CD4-positive, alpha-beta T cell treated with Interferon gamma for 1 hour (primary cell): ENCODE data around the gene TSSK6.

ENCODE experiments used
- DNase-seq: peaks from one replicate; pipeline ENCODE4 v3.0.0-alpha.2; 2020

Gene TSSK6

DNA sequence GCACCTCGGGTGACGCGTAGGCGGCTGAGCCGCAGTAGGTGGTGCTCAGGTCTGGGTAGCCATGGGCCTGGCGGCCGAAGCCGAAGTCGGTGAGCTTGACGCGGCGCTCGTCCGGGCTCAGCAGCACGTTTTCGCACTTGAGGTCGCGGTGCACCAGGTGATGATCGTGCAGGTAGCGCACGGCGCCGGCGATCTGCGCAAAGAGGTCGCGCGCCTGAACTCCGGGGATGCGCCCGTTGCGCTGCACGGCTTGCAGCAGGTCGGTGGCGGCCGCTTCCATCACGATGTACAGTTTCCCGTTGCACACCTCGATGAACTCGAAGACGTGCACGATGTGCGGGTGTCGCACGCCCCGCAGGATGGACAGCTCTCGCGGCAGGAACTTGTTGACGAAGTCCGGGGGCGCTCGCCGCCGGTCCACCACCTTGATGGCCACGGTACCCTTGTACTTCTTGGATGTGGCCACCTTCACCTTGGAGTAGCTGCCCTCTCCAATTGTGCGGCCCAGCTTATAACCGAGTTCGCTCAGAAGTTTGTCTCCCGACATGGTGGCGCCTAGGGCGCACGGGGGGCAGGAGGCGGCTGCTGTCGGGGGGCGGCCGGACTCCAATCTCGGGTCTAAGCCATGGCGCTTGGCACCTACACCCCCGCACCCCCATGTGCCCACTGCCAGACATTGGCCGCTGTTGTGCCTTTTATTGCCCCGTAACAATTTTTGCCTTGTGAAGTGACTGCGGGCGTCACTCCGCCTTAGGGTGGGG lies at the start of gene TSSK6:
TSSK6 (minus strand) TSS at position 668 of the 761 bp plus-strand sequence; CDS start at position 547, 121 bp downstream.
- DNase-seq, result no peak

DNA sequence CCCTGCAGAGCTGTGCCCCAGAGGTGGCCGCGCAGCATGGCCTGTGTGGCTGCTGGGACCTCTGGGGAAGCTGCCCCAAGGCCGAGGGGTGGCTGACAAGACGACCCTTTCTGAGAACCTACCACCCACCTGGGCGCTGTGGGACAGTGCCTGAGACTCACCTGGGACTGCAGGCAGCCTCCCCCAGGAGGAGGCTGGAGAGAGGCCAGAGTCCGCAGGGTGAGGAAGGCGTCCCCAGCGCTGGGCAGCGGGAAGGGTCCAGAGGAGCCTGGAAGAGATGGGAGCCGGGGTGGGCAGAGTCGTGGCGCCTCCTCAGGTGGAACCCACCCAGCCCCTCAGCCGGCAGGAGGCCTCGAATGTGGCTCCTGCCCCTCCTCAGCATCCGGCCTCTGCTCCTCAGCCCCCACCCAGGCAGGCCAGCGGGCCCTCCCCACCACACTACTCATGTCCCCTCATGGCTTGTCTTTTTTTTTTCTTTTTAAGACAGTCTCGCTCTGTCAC lies 48.0 kb upstream of the TSSK6 start:
- no peak for DNase-seq

DNA sequence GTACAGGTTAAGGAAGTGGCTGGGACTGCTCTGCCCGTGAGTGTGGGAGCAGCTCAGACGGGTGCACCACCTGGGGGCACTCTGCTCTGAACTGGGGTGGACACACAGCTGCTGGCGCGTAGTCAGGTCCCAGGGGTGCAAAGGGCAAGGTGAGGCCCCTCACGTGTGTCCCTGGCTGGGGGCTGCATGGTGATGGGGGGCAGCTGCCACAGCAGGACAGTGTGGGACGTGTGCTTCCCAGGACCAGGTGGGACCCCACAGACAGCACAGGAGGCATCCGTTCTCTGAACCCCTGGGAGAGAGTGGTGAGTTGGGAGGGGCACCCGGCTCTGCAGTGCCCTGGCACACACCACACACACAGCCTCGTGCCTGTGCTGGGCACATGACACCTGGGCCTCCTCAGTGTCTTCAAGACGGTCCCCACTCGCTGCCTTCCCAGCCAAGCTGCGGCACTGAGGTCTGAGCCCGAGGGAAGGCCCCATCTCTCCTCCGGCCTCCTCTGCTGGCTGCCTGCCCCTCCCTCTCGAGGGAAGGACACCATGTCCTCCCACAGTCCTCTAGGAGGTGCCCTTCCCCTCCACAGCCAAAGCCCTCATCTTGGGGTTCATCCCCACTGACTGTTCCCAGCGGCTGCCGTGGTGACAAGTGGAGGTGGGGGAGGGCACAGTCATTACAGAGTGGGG lies 47.5 kb upstream of the TSSK6 start:
- peak; percentile 38 for DNase-seq

DNA sequence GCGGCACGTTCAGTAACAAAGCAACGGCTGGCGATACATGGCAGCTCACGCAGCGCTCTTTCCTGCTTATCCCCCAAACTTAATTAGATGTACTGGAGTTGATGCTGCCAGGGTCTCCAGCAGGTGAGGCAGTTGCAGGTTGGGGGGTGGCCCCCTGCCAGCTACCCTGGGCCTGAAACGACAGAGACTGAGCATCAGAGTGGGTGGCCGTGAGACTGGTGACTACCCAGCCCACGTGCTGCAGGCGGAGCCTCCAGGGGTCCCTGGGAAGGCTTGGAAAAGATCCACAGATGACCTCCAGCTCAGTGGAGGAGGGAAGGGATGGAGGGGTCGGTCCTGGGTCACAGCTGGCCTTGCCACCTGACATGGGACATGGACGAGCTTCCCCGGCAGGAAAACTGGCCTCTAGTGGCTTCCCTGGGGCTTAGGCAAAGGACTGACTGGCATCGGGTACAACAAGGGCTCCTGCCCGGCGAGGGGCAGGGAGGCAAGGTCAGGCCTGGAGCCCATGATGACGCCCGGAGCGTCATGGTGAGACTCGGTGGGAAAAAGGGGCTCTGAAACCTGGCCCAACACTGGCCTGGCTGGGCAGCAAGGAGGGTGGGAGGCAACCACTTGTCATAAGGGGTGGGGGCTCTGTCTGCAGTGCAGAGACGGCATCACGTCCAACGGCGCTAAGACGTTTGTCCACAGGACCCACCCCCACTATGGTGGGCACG lies 46.8 kb upstream of the TSSK6 start:
- no peak for DNase-seq

DNA sequence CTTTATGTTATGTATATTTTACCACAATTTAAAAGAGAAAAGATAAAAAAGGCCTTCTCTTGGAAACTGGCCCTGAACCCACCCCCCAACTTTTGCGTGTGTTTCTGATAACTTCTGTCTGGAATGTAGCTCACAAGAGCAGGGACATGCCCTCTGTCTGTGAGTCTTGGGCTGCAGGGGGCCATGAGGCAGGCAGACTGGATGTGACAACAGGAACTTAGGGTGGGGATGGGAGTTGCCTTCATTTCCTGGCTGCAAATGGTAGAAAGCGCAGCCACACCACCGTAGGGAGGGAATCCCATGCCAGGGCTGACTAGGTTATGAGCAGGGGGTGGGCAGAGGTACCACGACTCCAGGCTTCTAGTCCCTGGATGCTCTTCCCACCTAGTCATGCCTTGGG lies 44.6 kb upstream of the TSSK6 start:
- DNase-seq, result no peak

DNA sequence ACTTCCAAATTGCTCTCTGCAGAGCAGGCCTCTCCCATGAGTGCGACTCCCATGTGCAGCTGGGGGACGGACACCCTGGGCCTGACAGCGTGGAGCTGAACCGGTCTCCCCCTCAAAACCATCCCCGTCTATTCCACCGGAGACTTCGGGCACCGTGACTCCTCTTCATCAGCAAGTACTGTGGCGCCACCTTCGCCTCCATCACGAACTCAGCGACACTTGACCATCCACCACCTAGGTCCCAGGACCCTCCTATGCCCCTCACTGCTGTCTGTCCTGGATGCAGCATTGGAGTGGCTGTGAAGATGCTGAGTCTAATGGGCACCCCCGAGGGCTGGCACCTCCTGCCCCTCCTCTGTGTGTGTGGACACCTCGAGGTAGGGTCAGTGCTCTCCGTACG lies 43.3 kb upstream of the TSSK6 start:
- no peak for DNase-seq

DNA sequence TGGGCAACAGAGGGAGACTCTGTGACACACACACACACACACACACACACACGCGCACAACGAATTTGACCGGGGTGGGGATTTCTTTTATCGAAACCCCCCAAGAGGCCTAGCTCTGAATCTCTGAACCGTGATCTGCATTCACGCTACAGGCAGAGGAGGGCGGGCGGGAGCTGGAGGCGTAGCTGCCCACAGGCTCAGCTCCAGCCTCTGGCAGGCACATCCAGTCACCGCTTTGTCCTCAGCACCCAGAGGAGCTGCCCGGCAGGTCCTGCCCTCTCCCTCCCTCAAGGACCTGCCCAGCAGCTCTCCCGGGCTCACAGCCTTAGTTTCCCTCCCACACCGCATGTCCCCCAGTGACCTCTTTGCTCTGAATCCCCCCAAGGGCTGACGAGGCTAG lies 42.7 kb upstream of the TSSK6 start:
- no peak for DNase-seq

DNA sequence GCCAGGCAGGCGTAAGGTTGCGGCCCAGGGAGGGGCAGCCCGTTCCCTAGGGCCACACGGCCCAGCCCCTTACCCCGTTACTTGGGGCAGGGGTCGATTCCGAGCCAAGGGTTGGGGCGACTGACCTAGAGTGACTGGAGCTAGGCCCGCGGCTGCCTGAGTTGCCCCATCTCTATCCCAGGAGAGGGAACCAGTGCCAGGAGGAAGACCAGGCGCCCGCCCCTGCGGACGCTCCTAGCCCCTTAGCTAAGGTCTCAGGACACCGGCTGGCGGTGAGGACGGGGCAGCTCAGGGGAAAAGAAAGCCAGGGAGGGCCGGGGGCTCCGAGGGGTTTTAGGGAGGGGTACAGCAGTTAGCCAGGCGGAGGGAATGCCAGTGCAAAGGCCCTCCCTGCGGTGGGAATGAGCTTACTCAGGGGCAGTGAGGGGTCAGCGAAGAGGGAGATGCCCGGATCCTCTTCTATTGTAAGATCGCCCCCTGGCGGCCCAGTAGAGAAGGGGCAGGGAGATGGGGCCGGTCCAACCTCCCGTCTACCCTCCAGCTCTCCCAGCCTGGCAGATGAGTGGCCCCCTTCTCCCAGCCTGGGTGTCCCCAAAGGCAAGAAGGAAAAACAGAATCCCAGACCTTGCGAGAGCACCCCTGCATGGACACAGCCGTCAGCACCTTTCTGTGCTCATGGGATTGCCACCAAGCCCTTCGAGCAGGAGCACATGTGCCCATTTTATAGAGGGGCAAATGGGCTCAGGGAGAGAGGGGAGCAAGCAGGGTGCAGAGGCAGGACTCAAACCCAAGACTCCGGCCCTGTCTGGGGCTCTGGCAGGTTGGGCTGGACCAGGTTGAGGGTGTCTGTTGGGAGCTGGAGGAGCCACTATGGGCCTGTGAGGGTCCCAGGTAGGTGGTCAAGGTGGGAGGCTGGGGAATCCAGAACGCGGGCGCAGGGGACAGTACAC lies 39.0 kb upstream of the TSSK6 start:
- peak; percentile 41 for DNase-seq

DNA sequence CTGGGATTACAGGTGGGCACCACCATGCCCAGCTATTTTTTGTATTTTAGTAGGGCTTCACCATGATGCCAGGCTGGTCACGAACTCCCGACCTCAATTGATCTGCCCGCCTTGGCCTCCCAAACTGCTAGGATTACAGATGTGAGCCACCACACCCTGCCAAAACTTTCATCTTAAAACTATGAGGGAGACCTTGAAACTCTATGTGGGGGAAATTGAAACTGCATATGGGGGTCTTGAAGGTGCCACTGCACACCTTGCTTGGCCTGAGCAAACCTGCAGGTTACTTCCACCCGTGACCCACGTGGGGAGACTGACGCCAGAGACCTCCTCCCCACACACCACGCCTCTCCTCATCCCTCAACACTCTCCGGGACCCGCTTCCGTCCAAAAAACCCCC lies 38.3 kb upstream of the TSSK6 start:
- DNase-seq, result no peak

DNA sequence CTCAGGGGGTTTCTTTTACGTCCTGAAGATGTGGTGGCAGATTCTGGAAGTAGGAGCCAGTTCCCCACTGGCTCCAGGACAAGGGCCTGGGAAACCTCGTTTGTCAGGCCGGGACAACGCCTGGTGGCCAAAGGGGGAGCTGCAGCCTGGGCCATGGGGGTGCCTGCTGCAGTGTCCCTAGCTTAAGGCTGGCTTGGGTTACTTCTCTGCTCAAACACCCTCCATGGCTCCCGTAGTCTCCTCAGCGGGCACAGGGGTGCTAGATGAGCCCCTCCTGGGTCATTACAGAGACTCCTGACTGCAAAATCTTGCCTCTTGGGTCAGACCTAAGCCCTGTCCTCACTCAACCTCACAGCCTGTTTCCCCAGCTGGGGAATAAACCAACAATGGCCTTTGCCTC lies 37.5 kb upstream of the TSSK6 start:
- DNase-seq, result no peak

DNA sequence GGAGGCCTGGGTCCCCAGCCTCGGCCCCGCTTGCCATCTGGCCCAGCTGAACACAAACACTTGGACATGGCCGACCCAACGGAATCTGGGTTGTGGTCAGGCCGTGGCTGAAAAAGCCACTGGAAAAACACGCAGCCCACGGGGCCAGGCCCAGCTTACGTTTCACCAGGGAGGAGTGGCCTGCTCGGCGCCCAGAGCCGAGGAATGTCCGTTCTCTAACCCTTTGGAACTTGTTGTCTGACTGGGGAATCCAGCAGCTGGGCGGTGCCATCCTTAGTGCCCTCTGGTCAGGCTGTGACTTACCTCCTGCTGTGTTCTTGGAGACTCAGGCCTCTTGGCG lies 36.5 kb upstream of the TSSK6 start:
- no peak for DNase-seq

DNA sequence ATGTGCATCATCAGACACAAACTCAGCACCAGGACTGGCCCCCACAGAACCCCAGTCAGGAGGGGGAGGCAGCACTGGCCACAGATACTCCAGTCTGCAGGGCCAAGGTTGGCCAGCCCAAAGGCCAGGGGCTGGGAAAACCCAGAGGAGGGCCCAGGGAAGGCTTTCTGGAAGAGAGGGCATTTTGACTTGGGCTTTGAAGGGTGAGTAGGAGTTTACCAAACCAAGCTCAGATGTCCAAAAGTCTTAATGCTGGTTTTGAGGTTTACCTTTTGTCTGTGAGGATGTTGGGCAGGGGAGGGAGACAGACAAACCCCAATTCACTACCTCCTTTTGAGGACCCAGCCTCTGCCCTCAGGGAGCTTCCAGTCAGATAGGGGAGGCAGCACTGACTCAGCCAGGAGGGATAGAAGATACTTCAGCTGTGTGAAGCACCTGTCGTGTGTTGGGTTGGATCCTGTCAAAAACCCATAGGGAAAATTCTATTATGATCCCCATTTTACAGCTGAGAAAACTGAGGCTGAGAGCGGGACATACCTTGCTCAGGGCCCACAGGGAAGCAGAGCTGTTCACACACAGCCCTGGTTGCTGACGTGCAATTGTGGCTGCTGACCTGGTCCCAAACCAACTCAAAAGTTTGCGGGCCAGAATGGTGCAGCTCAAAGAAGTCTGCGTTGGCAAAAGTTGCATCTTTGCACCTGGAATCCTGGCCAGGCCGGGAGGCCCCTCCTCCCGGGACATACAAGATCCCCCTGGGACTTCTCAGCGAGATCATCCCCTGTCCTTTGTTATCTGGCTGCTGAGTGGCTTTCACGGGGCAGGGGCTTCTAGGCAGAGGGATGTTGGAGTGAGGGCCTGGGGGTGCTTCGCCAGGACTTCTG lies 35.9 kb upstream of the TSSK6 start:
- DNase-seq, result no peak

DNA sequence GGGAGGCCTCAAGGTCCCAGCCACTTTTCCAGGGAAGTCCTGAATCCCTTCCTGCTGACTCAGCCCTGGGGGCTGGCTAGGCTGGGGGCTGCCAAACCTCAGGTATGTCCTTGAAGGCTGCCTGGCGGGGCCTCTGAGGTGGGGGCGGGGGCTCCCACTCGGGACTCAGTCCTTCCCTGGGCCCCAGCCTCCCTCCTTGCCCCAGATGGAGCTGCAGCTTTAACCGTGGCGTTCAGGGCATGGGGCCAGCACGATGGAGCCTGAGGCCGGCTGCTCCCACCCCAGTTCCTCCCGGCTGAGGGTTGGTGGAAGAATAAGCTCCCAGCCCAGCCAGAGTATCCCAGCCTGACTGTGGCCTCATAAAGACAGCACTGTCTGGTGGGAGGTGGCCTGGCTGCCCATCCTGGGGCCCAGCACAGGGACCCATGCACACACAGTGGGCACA lies 35.2 kb upstream of the TSSK6 start:
- no peak for DNase-seq

DNA sequence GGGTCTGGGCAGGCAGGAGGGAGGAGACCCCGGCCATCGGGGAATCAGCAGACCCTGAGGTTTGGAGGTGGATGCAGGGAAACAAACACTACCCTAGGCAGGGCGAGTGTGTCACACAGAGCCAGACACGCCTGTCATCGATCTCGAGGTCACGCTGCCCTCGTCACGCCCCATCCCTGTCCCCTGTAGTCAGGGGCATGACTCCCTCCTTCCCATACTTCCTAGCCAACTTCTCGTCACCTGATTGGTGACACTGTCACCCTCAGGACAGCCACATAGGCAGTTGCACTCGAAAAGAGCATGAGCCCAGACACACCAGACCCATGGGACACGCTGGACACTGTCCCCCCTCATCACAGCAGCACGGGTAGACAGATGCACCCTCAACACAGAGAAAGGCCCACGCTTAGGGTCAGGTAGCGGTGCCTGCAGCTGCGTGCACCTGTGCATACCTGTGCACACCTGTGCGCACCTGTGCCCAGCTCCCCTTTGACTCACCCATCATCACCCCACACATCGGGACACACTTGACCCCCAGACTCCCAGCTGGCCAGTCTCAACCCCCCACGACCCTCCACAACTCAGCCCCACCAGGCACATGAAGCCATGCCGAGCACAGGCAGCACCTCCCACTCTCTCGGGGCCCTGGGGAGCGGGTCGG lies 34.6 kb upstream of the TSSK6 start:
- DNase-seq, result no peak

DNA sequence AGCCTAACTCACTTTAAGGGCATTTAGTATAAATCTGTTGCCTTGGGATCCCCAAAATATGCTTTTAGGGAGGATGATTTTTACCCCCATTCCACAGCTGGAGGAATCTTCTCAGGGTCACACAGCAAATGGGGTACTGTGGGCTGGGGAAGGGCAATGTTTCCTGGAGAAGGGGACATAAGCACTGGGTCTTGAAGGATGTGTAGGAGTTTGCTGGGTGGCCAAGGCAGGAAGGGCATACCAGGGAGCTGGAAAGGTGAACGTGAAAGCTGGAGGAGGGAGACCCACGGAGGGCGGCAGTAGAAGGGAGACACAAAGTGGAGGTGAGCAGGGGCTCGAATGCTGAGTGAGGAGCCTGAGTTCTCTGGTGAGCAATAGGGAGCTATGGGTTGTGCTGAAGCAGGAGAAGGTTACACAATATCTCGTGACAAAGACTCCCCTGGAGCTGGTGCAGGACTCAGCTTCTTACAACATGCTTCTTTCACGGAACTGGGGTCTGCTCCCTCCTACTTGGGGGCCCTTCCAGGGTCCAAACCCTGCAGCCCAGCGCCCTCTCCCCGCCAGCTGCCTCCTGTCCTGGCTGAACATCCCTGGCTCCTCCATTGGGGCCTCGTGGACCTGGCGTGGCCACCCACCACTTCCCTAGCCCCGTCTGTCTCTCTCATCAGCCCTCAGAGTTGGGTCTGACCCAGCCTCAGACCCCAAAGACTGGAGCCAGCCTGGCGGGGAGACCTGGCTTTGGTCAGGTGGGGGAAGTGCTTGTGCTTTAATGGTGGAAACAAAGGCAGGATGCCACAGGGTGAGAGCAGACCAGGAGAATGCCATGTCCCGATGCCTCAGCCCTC lies 33.8 kb upstream of the TSSK6 start:
- no peak for DNase-seq

DNA sequence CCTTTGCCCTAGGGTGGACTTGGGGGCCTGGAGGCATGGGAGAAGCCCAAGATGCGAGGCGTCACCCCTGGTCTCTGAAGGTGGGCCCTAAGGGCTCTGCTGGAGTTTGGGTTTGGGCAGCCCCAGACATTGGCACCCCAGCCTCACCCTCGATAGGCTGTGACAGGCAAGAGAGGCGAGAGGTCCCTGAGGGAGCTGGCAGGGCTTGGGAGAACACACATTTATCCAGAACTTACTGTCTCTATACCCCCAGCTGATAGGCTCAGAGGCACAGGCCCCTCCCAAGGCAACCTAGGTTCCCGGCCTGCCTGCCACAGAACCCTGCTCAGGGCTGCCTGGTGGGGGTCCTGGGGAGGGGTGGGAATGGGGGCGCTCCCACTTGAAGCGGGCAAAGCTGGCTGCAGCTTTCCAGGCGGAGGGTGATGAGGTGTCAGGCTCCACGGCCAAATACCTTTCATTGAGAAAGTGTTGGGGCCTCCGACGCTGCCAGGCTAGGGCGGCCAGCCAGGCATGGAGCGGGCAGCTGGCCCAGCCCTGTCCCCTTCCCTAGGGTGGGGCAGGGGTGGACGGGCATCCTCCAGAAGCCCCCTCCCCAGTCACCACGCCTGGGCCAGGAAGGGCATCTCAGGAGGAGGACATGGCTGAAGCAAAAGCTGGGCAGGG lies 32.5 kb upstream of the TSSK6 start:
- no peak for DNase-seq

DNA sequence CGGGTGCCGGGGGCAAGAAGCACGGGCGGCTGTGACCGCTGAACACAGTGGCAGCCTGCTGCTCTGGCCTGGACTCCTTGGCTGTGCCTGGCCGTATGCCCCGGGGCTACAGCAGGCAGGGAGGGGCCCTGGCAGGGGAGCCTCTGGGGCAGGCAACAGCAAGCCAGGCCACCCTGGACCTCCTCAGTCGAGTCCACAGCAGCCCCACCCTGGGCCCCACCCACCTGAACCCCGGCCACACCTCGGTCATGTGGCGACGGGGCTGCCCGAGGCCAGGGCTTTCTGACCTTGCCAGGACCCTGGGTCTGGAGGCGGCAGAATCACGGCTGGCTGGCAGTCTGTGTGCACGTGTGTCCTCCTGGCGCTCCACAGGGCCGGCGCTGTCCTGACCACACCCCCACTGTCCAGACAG lies 31.4 kb upstream of the TSSK6 start:
- no peak for DNase-seq

DNA sequence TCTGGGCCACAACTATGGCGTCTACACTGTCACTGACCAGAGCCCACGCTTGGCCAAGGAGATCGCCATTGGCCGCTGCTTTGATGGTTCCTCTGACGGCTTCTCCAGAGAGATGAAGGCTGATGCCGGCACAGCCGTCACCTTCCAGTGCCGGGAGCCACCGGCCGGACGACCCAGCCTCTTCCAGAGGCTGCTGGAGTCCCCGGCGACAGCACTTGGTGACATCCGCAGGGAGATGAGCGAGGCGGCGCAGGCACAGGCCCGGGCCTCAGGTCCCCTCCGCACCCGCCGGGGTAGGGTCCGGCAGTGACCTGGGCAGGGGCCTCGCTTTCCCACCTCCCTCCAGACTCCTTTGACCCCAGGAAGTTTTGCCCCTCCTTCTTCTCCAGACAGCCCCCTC lies 30.4 kb upstream of the TSSK6 start:
- no peak for DNase-seq

DNA sequence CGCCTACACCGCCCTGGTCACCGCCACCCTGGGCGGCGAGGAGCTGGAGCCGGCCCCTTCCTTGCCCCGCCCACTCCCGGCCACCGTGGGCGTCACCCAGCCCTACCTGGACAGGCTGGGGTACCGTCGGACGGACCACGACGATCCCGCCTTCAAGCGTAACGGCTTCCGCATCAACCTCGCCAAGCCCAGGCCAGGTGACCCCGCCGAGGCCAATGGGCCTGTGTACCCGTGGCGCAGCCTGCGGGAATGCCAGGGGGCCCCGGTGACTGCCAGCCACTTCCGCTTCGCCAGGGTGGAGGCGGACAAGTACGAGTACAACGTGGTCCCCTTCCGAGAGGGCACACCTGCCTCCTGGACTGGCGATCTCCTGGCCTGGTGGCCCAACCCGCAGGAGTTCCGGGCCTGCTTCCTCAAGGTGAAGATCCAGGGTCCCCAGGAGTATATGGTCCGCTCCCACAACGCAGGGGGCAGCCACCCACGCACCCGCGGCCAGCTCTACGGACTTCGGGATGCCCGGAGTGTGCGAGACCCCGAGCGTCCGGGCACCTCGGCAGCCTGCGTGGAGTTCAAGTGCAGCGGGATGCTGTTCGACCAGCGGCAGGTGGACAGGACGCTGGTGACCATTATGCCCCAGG lies 29.7 kb upstream of the TSSK6 start:
- DNase-seq, result no peak
